A673 (cell line): ENCODE data around the gene LAMA5. TPM values are rescaled to one million over a fixed set of nuclear protein-coding genes. Genes with fewer than 3 reads are reported as not detected.

Experiments
- BruUV-seq: library from RNA; stranded (reverse); fragments of 400-500 nt; replicated peaks from 2 replicates; lab custom pipeline; 2021; lab: Mats Ljungman, UMichigan
- CTCF ChIA-PET: fragments of 300-600 bp; sonication (Branson Sonifier 250); formaldehyde crosslinking; loops from one replicate; lab custom pipeline; 2022; ENCODE audit warnings: antibody characterized with exemption; lab: Charles Lee
- POLR2A ChIA-PET: fragments of 300-600 bp; sonication (Branson Sonifier 250); formaldehyde crosslinking; loops from one replicate; lab custom pipeline; 2022; ENCODE audit warnings: antibody characterized with exemption; ENCODE audit not compliant: low non-redundant PET; lab: Charles Lee
- DNase-seq: peaks from one replicate; pipeline ENCODE4 v3.0.0-alpha.2; 2015; ENCODE audit warnings: low spot score
- H3K27ac ChIP-seq: fragments of 200-600 bp; sonication (generic); 2 replicates; pipeline ENCODE4 v1.5.1; 2016; ENCODE audit warnings: mixed run types, low read depth, mild to moderate bottlenecking, mixed read lengths, antibody characterized with exemption, low read length; ENCODE audit not compliant: poor library complexity, severe bottlenecking
- H3K27me3 ChIP-seq: fragments of 200-600 bp; sonication (generic); replicated peaks from 2 replicates; pipeline ENCODE4 v1.6.1; 2017; ENCODE audit warnings: mixed run types, low read depth, mild to moderate bottlenecking, mixed read lengths, antibody characterized with exemption, low read length; ENCODE audit not compliant: insufficient read depth, poor library complexity
- H3K36me3 ChIP-seq: fragments of 200-600 bp; sonication (generic); 2 replicates; pipeline ENCODE4 v1.6.1; 2016; ENCODE audit warnings: mixed run types, mild to moderate bottlenecking, mixed read lengths, antibody characterized with exemption, low read length; ENCODE audit not compliant: insufficient read depth, poor library complexity, severe bottlenecking
- H3K4me1 ChIP-seq: fragments of 200-600 bp; sonication (generic); 2 replicates; pipeline ENCODE4 v1.6.1; 2017; ENCODE audit warnings: mixed run types, mild to moderate bottlenecking, mixed read lengths, antibody characterized with exemption, low read length; ENCODE audit not compliant: insufficient read depth, poor library complexity, severe bottlenecking
- H3K4me3 ChIP-seq: fragments of 200-600 bp; sonication (generic); 2 replicates; pipeline ENCODE4 v1.5.1; 2016; ENCODE audit warnings: low read depth, mixed run types, mild to moderate bottlenecking, mixed read lengths, low read length; ENCODE audit not compliant: poor library complexity, severe bottlenecking
- H3K9me3 ChIP-seq: fragments of 200-600 bp; sonication (generic); 2 replicates; pipeline ENCODE4 v1.6.1; 2016; ENCODE audit warnings: mixed run types, low read depth, mild to moderate bottlenecking, mixed read lengths, antibody characterized with exemption, low read length; ENCODE audit not compliant: poor library complexity, severe bottlenecking
- CTCF ChIP-seq: fragments of 300-800, 200-600 bp; sonication (generic); conservative IDR thresholded peaks from 2 replicates; pipeline ENCODE4 v1.5.1; 2017; ENCODE audit warnings: low read depth, mild to moderate bottlenecking, antibody characterized with exemption, low read length, moderate library complexity, mixed read lengths
- EZH2 ChIP-seq: fragments of 200-600 bp; sonication (generic); IDR thresholded peaks from 2 replicates; pipeline ENCODE4 v1.6.1; 2017; ENCODE audit warnings: borderline replicate concordance, low read depth, mild to moderate bottlenecking, mixed read lengths, antibody characterized with exemption, low read length; ENCODE audit not compliant: poor library complexity, severe bottlenecking
- intact Hi-C: fragments of 100-400 bp; cut with micrococcal nuclease; formaldehyde crosslinking; loops from one replicate; pipeline ENCODE4 v1.10.0; 2022; ENCODE audit not compliant: unreplicated experiment
- total RNA-seq: library from RNA; stranded (reverse); gene quantifications from 2 replicates; pipeline ENCODE4 v1.2.3, GENCODE V29; 2021

LAMA5 gene
- total RNA-seq, 1 experiment from 2014 or later = 4.2 TPM

GRCh38 chr20:62315773-62316172 lies 51.3 kb downstream of the LAMA5 start:
- CTCF ChIA-PET = no interaction called here
- H3K4me3 ChIP-seq = no peak overlapping the region
- H3K27me3 ChIP-seq = no peaks in the 10 kb centered on the region
- no peak for DNase-seq
- H3K9me3 ChIP-seq = no peaks in the 10 kb centered on the region
- POLR2A ChIA-PET = no interaction called here
- no peaks in the 10 kb centered on the region for H3K4me1 ChIP-seq
- TF ChIP-seq CTCF (no peak), EZH2 (no peak)
- BruUV-seq = no TSS peak
- H3K36me3 ChIP-seq = no peaks in the 10 kb centered on the region
- no peak overlapping the region for H3K27ac ChIP-seq
- intact Hi-C loops = no loop called here

GRCh38 chr20:62314711-62315302 lies 52.3 kb downstream of the LAMA5 start:
- no peak overlapping the region for H3K4me3 ChIP-seq
- H3K4me1 ChIP-seq = no peaks in the 10 kb centered on the region
- H3K36me3 ChIP-seq = no peaks in the 10 kb centered on the region
- no peaks in the 10 kb centered on the region for H3K9me3 ChIP-seq
- no peak for TF ChIP-seq EZH2
- TF ChIP-seq CTCF = no peak
- H3K27ac ChIP-seq = no peak overlapping the region
- DNase-seq = no peak
- no peaks in the 10 kb centered on the region for H3K27me3 ChIP-seq
- no TSS peak for BruUV-seq
- ChIA-PET CTCF (no interaction called here), POLR2A (no interaction called here)
- intact Hi-C loops = no loop called here

GRCh38 chr20:62314339-62314638 lies 52.8 kb downstream of the LAMA5 start:
- TF ChIP-seq CTCF = no peak
- TF ChIP-seq EZH2 = no peak
- ChIA-PET POLR2A (no interaction called here), CTCF (no interaction called here)
- no peak overlapping the region for H3K4me3 ChIP-seq
- intact Hi-C loops = no loop called here
- H3K27me3 ChIP-seq = no peaks in the 10 kb centered on the region
- no peaks in the 10 kb centered on the region for H3K4me1 ChIP-seq
- no peak for DNase-seq
- no TSS peak for BruUV-seq
- no peaks in the 10 kb centered on the region for H3K36me3 ChIP-seq
- H3K27ac ChIP-seq = no peak overlapping the region
- no peaks in the 10 kb centered on the region for H3K9me3 ChIP-seq
